Endothelial cell of umbilical vein (primary cell): Measurements from ENCODE around the gene SPDEF. TPM values are rescaled to one million over a fixed set of nuclear protein-coding genes. Genes with fewer than 3 reads are reported as not detected.

Experiments used
- BruUV-seq: library from RNA; stranded (reverse); fragments of 400-500 nt; replicated peaks from 2 replicates; lab custom pipeline; 2021; lab: Mats Ljungman, UMichigan
- CTCF ChIA-PET: fragments of 300-600, 350-600 bp; sonication (Branson Sonifier 250); formaldehyde crosslinking; loops from one replicate; lab custom pipeline; 2021; ENCODE audit warnings: antibody characterized with exemption, inconsistent platforms; lab: Charles Lee
- POLR2A ChIA-PET: fragments of 300-600, 350-600 bp; sonication (Branson Sonifier 250); formaldehyde crosslinking; loops from one replicate; lab custom pipeline; 2021; ENCODE audit warnings: antibody characterized with exemption, inconsistent platforms; lab: Charles Lee
- DNase-seq: peaks from one replicate; pipeline ENCODE4 v3.0.0-alpha.2; 2011; ENCODE audit warnings: low read depth, low spot score
- FAIRE-seq: peaks from 2 replicates; lab custom pipeline; 2011; peaks lifted over from hg19 to GRCh38; lab: Jason Lieb, UNC
- H2AFZ ChIP-seq: 2 replicates; pipeline ENCODE4 v1.6.0; 2012; ENCODE audit warnings: low read depth, low read length, control low read depth, inconsistent platforms
- H3K27ac ChIP-seq: 2 replicates; pipeline ENCODE4 v1.5.1; 2011; ENCODE audit warnings: low read depth, mild to moderate bottlenecking, control low read depth, low read length, moderate library complexity; ENCODE audit not compliant: insufficient read depth
- H3K27me3 ChIP-seq, 2 experiments: 2 replicates each; pipeline versions ENCODE4 v1.6.0 to v1.6.1; 2011; ENCODE audit warnings: low read length in 2 of 2, mixed read lengths in 1 of 2; ENCODE audit not compliant: control insufficient read depth in 2 of 2, insufficient read depth in 2 of 2
- H3K36me3 ChIP-seq, 2 experiments: 2 replicates in 1 of 2; 3 replicates in 1 of 2; pipeline ENCODE4 v1.5.1; 2011; ENCODE audit warnings: low read length in 2 of 2, mild to moderate bottlenecking in 1 of 2, moderate library complexity in 1 of 2; ENCODE audit not compliant: control insufficient read depth in 2 of 2, insufficient read depth in 2 of 2; ENCODE audit errors: extremely low read depth in 1 of 2
- H3K4me1 ChIP-seq: 3 replicates; pipeline ENCODE4 v1.5.1; 2011; ENCODE audit warnings: mild to moderate bottlenecking, low read length; ENCODE audit not compliant: control insufficient read depth, insufficient read depth; ENCODE audit errors: extremely low read depth
- H3K4me2 ChIP-seq: 2 replicates; pipeline ENCODE4 v1.6.1; 2011; ENCODE audit warnings: low read length, control low read depth, mixed read lengths; ENCODE audit not compliant: insufficient read depth
- H3K4me3 ChIP-seq, 3 experiments: fragments of 200-600 bp in 1 of 3; sonication (generic), shearing (Covaris generic) in 1 of 3; replicated peaks in 1 of 3; 2 replicates each; pipeline ENCODE4 v1.5.1; 2011 to 2016; ENCODE audit warnings: control low read depth in 3 of 3, low read length in 3 of 3, mild to moderate bottlenecking in 2 of 3, inconsistent platforms in 1 of 3, low read depth in 1 of 3, moderate library complexity in 1 of 3; ENCODE audit not compliant: insufficient read depth in 1 of 3
- H3K79me2 ChIP-seq: 2 replicates; pipeline ENCODE4 v1.6.0; 2012; ENCODE audit warnings: low read length, inconsistent platforms; ENCODE audit not compliant: control insufficient read depth, insufficient read depth
- H3K9ac ChIP-seq: replicated peaks from 2 replicates; pipeline ENCODE3; 2011; ENCODE audit warnings: low read length, control low read depth; ENCODE audit not compliant: insufficient read depth; ENCODE audit errors: extremely low read depth
- H3K9me1 ChIP-seq: replicated peaks from 3 replicates; pipeline ENCODE4 v1.6.0; 2011; ENCODE audit warnings: mild to moderate bottlenecking, low read length; ENCODE audit not compliant: control insufficient read depth, insufficient read depth; ENCODE audit errors: extremely low read depth
- H3K9me3 ChIP-seq: replicated peaks from 2 replicates; pipeline ENCODE4 v1.5.1; 2012; ENCODE audit warnings: low read length, inconsistent platforms; ENCODE audit not compliant: control insufficient read depth, insufficient read depth
- H4K20me1 ChIP-seq: replicated peaks from 2 replicates; pipeline ENCODE3; 2011; ENCODE audit warnings: mild to moderate bottlenecking, low read length; ENCODE audit not compliant: control insufficient read depth, insufficient read depth; ENCODE audit errors: extremely low read depth
- EZH2 ChIP-seq: IDR thresholded peaks from 2 replicates; pipeline ENCODE4 v1.6.1; 2012; ENCODE audit warnings: borderline replicate concordance, low read depth, mild to moderate bottlenecking, moderate library complexity, low read length, inconsistent platforms; ENCODE audit not compliant: severe bottlenecking
- FOS ChIP-seq: IDR thresholded peaks from 2 replicates; pipeline ENCODE4 v1.6.1; 2011; ENCODE audit warnings: mild to moderate bottlenecking, low read length, moderate library complexity, borderline replicate concordance; ENCODE audit not compliant: insufficient read depth
- GATA2 ChIP-seq: IDR thresholded peaks from 2 replicates; pipeline ENCODE4 v1.7.0; 2011; ENCODE audit warnings: low read depth, mild to moderate bottlenecking, moderate library complexity, mixed read lengths, low read length; ENCODE audit not compliant: insufficient read length, insufficient read depth
- JUN ChIP-seq: IDR thresholded peaks from 2 replicates; pipeline ENCODE4 v1.6.1; 2011; ENCODE audit warnings: borderline replicate concordance, low read depth; ENCODE audit not compliant: insufficient read length, insufficient read depth
- MYC ChIP-seq: IDR thresholded peaks from one replicate; pipeline ENCODE4 v1.6.1; 2011; ENCODE audit warnings: mild to moderate bottlenecking, low read depth, low read length
- POLR2A ChIP-seq: IDR thresholded peaks from 2 replicates; pipeline ENCODE4 v1.6.1; 2012; ENCODE audit warnings: low read depth, mild to moderate bottlenecking, control low read depth, low read length
- POLR2AphosphoS5 ChIP-seq: IDR thresholded peaks from 2 replicates; pipeline ENCODE4 v1.6.1; 2012; ENCODE audit warnings: low read depth, mild to moderate bottlenecking, control low read depth, low read length, moderate library complexity; ENCODE audit not compliant: insufficient read depth
- dilution Hi-C: fragments of 300-500 bp; cut with MboI; formaldehyde crosslinking; loops from one replicate; pipeline ENCODE4 v1.15.0; 2019; ENCODE audit warnings: low sequenced_read_pairs; ENCODE audit not compliant: extremely low pct_ligation_motif_present
- intact Hi-C: fragments of 100-400 bp; cut with micrococcal nuclease; formaldehyde crosslinking; loops from one replicate; pipeline ENCODE4 v1.10.0; 2022
- polyA plus RNA-seq, 4 experiments: library from polyadenylated mRNA; depleted of rRNA in 3 of 4; stranded (reverse) in 3 of 4; unstranded in 1 of 4; fragments of >200 nt; gene quantifications; 2 replicates each; pipeline versions ENCODE4 v1.2.1 to v1.2.3, GENCODE V29; 2011 to 2012; ENCODE audit warnings: missing spikeins in 1 of 4
- total RNA-seq: library from RNA; stranded (reverse); gene quantifications from 2 replicates; pipeline ENCODE4 v1.2.3, GENCODE V29; 2021
- TF ChIP-seq, protein P1 (sequence below): IDR thresholded peaks from 2 replicates; pipeline ENCODE4 v1.6.1; 2011; ENCODE audit not compliant: insufficient read depth, insufficient read length
- TF ChIP-seq, protein P2 (sequence below), 2 donors: IDR thresholded peaks; 1 replicate in 1 of 2; 2 replicates in 1 of 2; pipeline ENCODE4 v1.5.1; 2011; ENCODE audit warnings: low read length in 2 of 2, mild to moderate bottlenecking in 2 of 2, moderate library complexity in 2 of 2, control low read depth in 1 of 2, inconsistent platforms in 1 of 2, low read depth in 1 of 2; ENCODE audit not compliant: insufficient read depth in 1 of 2; ENCODE audit errors: extremely low read depth in 1 of 2

Gene SPDEF
- total and polyA plus RNA-seq, 2 donors (not counting 3 experiments of a cell fraction or from before 2014, with no cell fraction given): not detected

DNA sequence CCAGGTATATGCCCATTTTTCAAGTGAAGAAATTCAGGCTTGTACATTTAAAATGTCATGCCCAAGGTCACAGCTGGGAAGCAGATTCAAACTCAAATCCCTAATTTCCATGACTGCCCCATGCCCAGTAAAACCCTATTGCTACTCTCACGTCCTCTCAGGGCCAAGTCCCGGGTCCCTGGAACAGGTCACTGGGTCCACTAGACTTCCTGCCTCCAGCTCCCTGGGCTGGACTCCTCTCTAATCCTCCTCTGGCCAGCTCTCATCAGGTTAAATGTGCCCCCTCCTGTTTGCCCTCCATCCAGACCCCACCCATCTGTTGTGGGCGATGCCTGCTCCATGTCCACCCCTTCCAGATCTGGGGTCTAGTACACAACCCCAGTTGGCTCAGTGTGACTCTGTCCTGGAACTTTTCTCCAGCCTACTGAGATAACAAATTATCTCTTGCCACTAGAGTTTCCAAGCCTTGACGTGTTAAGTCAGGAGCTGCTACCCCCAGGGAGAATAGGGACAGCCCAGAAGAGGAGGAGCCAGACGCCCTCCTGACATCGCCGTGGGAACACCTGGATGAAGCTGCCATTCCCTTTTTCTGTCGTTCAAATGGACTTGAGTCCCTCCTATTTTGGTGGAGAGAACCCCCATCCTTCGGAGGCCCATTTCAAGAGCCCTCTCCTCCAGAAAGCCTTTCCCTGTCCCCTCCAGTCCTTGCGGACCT lies 3.7 kb upstream of the SPDEF start:
- Histone ChIP-seq H2AFZ (no peak overlapping the region), H3K4me1 (peaks cover 5% of the 10 kb centered on the region), H4K20me1 (no peaks in the 10 kb centered on the region), H3K27me3 (no peaks in the 10 kb centered on the region), H3K9ac (no peak overlapping the region), H3K9me3 (no peaks in the 10 kb centered on the region), H3K27ac (no peak overlapping the region), H3K36me3 (no peaks in the 10 kb centered on the region), H3K4me2 (no peak overlapping the region), H3K79me2 (no peaks in the 10 kb centered on the region), H3K4me3 (no peak overlapping the region), H3K9me1 (no peaks in the 10 kb centered on the region)
- FAIRE-seq (no peak), DNase-seq (no peak)
- ChIA-PET CTCF (interaction anchor here (0.5 to 1.1 kb wide), 7 partner anchors 10 to 246 kb away, joined by 3 to 6 read pairs (median 4); no protein-coding TSS in a partner anchor), POLR2A (no interaction called here)
- dilution Hi-C loops (no loop called here), intact Hi-C loops (loop anchor here (5.0 kb wide), 1 partner anchor 33 kb away; no protein-coding TSS in a partner anchor)
- no peak for TF ChIP-seq EZH2
- TF ChIP-seq GATA2: no peak
- TF ChIP-seq, protein P1, sequence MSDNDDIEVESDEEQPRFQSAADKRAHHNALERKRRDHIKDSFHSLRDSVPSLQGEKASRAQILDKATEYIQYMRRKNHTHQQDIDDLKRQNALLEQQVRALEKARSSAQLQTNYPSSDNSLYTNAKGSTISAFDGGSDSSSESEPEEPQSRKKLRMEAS: no peak
- no peak for TF ChIP-seq MYC
- TF ChIP-seq FOS: no peak
- no peak for TF ChIP-seq POLR2AphosphoS5
- no peak for TF ChIP-seq JUN
- no peak for TF ChIP-seq POLR2A
- TF ChIP-seq, protein P2, sequence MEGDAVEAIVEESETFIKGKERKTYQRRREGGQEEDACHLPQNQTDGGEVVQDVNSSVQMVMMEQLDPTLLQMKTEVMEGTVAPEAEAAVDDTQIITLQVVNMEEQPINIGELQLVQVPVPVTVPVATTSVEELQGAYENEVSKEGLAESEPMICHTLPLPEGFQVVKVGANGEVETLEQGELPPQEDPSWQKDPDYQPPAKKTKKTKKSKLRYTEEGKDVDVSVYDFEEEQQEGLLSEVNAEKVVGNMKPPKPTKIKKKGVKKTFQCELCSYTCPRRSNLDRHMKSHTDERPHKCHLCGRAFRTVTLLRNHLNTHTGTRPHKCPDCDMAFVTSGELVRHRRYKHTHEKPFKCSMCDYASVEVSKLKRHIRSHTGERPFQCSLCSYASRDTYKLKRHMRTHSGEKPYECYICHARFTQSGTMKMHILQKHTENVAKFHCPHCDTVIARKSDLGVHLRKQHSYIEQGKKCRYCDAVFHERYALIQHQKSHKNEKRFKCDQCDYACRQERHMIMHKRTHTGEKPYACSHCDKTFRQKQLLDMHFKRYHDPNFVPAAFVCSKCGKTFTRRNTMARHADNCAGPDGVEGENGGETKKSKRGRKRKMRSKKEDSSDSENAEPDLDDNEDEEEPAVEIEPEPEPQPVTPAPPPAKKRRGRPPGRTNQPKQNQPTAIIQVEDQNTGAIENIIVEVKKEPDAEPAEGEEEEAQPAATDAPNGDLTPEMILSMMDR (IDR thresholded peaks at IDR 0.05; ENCODE audit: extremely low read depth in 1 of 2, insufficient read depth in 1 of 2, low read depth in 1 of 2, low read length in 2 of 2): no peak
- no TSS peak for BruUV-seq
